HUES64 (cell line): ENCODE results near the gene SCPEP1.

Source experiments
- H3K27ac ChIP-seq: 2 replicates; pipeline ENCODE4 v1.7.0; 2013; ENCODE audit warnings: low read depth, low read length, inconsistent platforms
- H3K27me3 ChIP-seq: 2 replicates; pipeline ENCODE4 v1.6.1; 2013; ENCODE audit warnings: mild to moderate bottlenecking, low read length; ENCODE audit not compliant: insufficient read depth
- H3K36me3 ChIP-seq: 2 replicates; pipeline ENCODE4 v1.6.1; 2013; ENCODE audit warnings: mild to moderate bottlenecking, low read length; ENCODE audit not compliant: insufficient read depth
- H3K4me1 ChIP-seq: 2 replicates; pipeline ENCODE4 v1.6.1; 2013; ENCODE audit warnings: mild to moderate bottlenecking, low read length, moderate library complexity; ENCODE audit not compliant: insufficient read depth
- H3K4me3 ChIP-seq: 2 replicates; pipeline ENCODE4 v1.5.1; 2013; ENCODE audit warnings: mild to moderate bottlenecking, low read length, moderate library complexity
- H3K9ac ChIP-seq: 2 replicates; pipeline ENCODE4 v1.6.1; 2013; ENCODE audit warnings: mild to moderate bottlenecking, low read depth, low read length
- H3K9me3 ChIP-seq: 2 replicates; pipeline ENCODE4 v1.6.1; 2013; ENCODE audit warnings: low read depth, low read length; ENCODE audit not compliant: insufficient read depth
- WGBS: fragments of 150-250, 120-280 bp; methylation state at CpG from one replicate; pipeline ENCODE4 v1.1.7; 2013; ENCODE audit warnings: missing lambda C conversion rate; 5-methylcytosine and 5-hydroxymethylcytosine counted together

The SCPEP1 gene

GRCh38 chr17:57044976-57045867 lies 67.3 kb downstream of the SCPEP1 start:
- 95% methylated on average over 49 of the region's 49 CpGs for WGBS

GRCh38 chr17:57045868-57046704 lies 68.2 kb downstream of the SCPEP1 start:
- no peak overlapping the region for H3K4me3 ChIP-seq
- no peaks in the 10 kb centered on the region for H3K27me3 ChIP-seq
- no peaks in the 10 kb centered on the region for H3K9me3 ChIP-seq
- H3K27ac ChIP-seq, result no peak overlapping the region
- H3K4me1 ChIP-seq, result no peaks in the 10 kb centered on the region
- no peaks in the 10 kb centered on the region for H3K36me3 ChIP-seq
- no peak overlapping the region for H3K9ac ChIP-seq
- 94% methylated on average over 69 of the region's 69 CpGs for WGBS

More at GRCh38 chr17:57044976-57045867, 67.3 kb downstream of the SCPEP1 start:
- no peak overlapping the region for H3K27ac ChIP-seq
- no peaks in the 10 kb centered on the region for H3K27me3 ChIP-seq
- H3K4me3 ChIP-seq, result no peak overlapping the region
- no peaks in the 10 kb centered on the region for H3K4me1 ChIP-seq
- H3K9me3 ChIP-seq, result no peaks in the 10 kb centered on the region
- H3K9ac ChIP-seq, result no peak overlapping the region
- H3K36me3 ChIP-seq, result no peaks in the 10 kb centered on the region

GRCh38 chr17:57046749-57047148 lies 68.8 kb downstream of the SCPEP1 start:
- no peaks in the 10 kb centered on the region for H3K36me3 ChIP-seq
- no peak overlapping the region for H3K4me3 ChIP-seq
- H3K27me3 ChIP-seq, result no peaks in the 10 kb centered on the region
- H3K9ac ChIP-seq, result no peak overlapping the region
- H3K27ac ChIP-seq, result no peak overlapping the region
- H3K9me3 ChIP-seq, result no peaks in the 10 kb centered on the region
- H3K4me1 ChIP-seq, result no peaks in the 10 kb centered on the region
- 95% methylated on average over 18 of the region's 18 CpGs for WGBS

GRCh38 chr17:57048096-57048495 lies 70.2 kb downstream of the SCPEP1 start:
- no peak overlapping the region for H3K9ac ChIP-seq
- no peaks in the 10 kb centered on the region for H3K27me3 ChIP-seq
- H3K36me3 ChIP-seq, result no peaks in the 10 kb centered on the region
- H3K4me3 ChIP-seq, result no peak overlapping the region
- H3K4me1 ChIP-seq, result no peaks in the 10 kb centered on the region
- 93% methylated on average over 2 of the region's 2 CpGs for WGBS
- no peaks in the 10 kb centered on the region for H3K9me3 ChIP-seq
- no peak overlapping the region for H3K27ac ChIP-seq

GRCh38 chr17:57050306-57050705 lies 72.4 kb downstream of the SCPEP1 start:
- no peak overlapping the region for H3K9ac ChIP-seq
- H3K4me1 ChIP-seq, result 0 out of 2 replicates have a peak, but pooled peaks cover 7% of the 10 kb centered on the region
- no peaks in the 10 kb centered on the region for H3K27me3 ChIP-seq
- H3K36me3 ChIP-seq, result no peaks in the 10 kb centered on the region
- no peak overlapping the region for H3K27ac ChIP-seq
- no peaks in the 10 kb centered on the region for H3K9me3 ChIP-seq
- 88% methylated on average over 5 of the region's 5 CpGs for WGBS
- H3K4me3 ChIP-seq, result no peak overlapping the region

GRCh38 chr17:57051886-57052361 lies 74.0 kb downstream of the SCPEP1 start:
- Histone ChIP-seq H3K9ac (no peak overlapping the region), H3K27me3 (no peaks in the 10 kb centered on the region), H3K36me3 (no peaks in the 10 kb centered on the region), H3K4me3 (no peak overlapping the region), H3K27ac (no peak overlapping the region), H3K9me3 (no peaks in the 10 kb centered on the region), H3K4me1 (0 out of 2 replicates have a peak, but pooled peaks cover 7% of the 10 kb centered on the region)
- WGBS, result 88% methylated on average over 5 of the region's 5 CpGs
